ENCODE measurements around the gene EPAS1. TPM values are rescaled to one million over a fixed set of nuclear protein-coding genes. Genes with fewer than 3 reads are reported as not detected.

The EPAS1 gene
- total and polyA plus RNA-seq, 2 of the 13 experiments (the other 11 are each of a cell fraction or from before 2014, with no cell fraction given), result 47.1 to 182 TPM

DNA sequence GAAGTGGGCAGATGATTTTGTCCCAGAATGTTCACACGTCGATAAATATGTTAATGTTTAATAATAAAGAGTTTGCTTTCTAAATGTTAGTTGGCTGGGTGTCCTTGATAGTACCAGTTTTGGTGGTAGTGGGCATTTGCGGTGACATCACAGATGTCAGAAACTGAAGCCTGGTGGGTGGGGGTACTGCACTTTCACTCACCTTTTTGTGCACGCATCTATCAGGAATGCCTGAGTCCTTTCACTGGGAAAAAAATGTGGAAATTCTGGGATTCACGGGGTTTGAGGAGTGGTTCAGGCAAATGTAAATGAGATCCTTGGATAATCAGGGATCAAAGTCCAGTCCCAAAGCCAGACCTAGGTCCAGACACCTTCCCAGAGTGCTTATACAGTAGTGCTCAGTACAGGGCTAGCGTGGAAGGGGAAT lies 3.2 kb downstream of the EPAS1 start (continued):
- TF ChIP-seq, protein P1, sequence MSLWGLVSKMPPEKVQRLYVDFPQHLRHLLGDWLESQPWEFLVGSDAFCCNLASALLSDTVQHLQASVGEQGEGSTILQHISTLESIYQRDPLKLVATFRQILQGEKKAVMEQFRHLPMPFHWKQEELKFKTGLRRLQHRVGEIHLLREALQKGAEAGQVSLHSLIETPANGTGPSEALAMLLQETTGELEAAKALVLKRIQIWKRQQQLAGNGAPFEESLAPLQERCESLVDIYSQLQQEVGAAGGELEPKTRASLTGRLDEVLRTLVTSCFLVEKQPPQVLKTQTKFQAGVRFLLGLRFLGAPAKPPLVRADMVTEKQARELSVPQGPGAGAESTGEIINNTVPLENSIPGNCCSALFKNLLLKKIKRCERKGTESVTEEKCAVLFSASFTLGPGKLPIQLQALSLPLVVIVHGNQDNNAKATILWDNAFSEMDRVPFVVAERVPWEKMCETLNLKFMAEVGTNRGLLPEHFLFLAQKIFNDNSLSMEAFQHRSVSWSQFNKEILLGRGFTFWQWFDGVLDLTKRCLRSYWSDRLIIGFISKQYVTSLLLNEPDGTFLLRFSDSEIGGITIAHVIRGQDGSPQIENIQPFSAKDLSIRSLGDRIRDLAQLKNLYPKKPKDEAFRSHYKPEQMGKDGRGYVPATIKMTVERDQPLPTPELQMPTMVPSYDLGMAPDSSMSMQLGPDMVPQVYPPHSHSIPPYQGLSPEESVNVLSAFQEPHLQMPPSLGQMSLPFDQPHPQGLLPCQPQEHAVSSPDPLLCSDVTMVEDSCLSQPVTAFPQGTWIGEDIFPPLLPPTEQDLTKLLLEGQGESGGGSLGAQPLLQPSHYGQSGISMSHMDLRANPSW (CRISPR knock-in tag; IDR thresholded peaks at IDR 0.05; ENCODE audit: borderline replicate concordance), result no peak
- TF ChIP-seq, protein P2, sequence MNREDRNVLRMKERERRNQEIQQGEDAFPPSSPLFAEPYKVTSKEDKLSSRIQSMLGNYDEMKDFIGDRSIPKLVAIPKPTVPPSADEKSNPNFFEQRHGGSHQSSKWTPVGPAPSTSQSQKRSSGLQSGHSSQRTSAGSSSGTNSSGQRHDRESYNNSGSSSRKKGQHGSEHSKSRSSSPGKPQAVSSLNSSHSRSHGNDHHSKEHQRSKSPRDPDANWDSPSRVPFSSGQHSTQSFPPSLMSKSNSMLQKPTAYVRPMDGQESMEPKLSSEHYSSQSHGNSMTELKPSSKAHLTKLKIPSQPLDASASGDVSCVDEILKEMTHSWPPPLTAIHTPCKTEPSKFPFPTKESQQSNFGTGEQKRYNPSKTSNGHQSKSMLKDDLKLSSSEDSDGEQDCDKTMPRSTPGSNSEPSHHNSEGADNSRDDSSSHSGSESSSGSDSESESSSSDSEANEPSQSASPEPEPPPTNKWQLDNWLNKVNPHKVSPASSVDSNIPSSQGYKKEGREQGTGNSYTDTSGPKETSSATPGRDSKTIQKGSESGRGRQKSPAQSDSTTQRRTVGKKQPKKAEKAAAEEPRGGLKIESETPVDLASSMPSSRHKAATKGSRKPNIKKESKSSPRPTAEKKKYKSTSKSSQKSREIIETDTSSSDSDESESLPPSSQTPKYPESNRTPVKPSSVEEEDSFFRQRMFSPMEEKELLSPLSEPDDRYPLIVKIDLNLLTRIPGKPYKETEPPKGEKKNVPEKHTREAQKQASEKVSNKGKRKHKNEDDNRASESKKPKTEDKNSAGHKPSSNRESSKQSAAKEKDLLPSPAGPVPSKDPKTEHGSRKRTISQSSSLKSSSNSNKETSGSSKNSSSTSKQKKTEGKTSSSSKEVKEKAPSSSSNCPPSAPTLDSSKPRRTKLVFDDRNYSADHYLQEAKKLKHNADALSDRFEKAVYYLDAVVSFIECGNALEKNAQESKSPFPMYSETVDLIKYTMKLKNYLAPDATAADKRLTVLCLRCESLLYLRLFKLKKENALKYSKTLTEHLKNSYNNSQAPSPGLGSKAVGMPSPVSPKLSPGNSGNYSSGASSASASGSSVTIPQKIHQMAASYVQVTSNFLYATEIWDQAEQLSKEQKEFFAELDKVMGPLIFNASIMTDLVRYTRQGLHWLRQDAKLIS (CRISPR knock-in tag; IDR thresholded peaks at IDR 0.05), result no peak
- no peak for TF ChIP-seq RAD51 (IDR thresholded peaks at IDR 0.05; ENCODE audit: borderline replicate concordance)
- TF ChIP-seq AKAP8 (CRISPR knock-in tag; IDR thresholded peaks at IDR 0.05), result no peak
- TF ChIP-seq, protein P3, sequence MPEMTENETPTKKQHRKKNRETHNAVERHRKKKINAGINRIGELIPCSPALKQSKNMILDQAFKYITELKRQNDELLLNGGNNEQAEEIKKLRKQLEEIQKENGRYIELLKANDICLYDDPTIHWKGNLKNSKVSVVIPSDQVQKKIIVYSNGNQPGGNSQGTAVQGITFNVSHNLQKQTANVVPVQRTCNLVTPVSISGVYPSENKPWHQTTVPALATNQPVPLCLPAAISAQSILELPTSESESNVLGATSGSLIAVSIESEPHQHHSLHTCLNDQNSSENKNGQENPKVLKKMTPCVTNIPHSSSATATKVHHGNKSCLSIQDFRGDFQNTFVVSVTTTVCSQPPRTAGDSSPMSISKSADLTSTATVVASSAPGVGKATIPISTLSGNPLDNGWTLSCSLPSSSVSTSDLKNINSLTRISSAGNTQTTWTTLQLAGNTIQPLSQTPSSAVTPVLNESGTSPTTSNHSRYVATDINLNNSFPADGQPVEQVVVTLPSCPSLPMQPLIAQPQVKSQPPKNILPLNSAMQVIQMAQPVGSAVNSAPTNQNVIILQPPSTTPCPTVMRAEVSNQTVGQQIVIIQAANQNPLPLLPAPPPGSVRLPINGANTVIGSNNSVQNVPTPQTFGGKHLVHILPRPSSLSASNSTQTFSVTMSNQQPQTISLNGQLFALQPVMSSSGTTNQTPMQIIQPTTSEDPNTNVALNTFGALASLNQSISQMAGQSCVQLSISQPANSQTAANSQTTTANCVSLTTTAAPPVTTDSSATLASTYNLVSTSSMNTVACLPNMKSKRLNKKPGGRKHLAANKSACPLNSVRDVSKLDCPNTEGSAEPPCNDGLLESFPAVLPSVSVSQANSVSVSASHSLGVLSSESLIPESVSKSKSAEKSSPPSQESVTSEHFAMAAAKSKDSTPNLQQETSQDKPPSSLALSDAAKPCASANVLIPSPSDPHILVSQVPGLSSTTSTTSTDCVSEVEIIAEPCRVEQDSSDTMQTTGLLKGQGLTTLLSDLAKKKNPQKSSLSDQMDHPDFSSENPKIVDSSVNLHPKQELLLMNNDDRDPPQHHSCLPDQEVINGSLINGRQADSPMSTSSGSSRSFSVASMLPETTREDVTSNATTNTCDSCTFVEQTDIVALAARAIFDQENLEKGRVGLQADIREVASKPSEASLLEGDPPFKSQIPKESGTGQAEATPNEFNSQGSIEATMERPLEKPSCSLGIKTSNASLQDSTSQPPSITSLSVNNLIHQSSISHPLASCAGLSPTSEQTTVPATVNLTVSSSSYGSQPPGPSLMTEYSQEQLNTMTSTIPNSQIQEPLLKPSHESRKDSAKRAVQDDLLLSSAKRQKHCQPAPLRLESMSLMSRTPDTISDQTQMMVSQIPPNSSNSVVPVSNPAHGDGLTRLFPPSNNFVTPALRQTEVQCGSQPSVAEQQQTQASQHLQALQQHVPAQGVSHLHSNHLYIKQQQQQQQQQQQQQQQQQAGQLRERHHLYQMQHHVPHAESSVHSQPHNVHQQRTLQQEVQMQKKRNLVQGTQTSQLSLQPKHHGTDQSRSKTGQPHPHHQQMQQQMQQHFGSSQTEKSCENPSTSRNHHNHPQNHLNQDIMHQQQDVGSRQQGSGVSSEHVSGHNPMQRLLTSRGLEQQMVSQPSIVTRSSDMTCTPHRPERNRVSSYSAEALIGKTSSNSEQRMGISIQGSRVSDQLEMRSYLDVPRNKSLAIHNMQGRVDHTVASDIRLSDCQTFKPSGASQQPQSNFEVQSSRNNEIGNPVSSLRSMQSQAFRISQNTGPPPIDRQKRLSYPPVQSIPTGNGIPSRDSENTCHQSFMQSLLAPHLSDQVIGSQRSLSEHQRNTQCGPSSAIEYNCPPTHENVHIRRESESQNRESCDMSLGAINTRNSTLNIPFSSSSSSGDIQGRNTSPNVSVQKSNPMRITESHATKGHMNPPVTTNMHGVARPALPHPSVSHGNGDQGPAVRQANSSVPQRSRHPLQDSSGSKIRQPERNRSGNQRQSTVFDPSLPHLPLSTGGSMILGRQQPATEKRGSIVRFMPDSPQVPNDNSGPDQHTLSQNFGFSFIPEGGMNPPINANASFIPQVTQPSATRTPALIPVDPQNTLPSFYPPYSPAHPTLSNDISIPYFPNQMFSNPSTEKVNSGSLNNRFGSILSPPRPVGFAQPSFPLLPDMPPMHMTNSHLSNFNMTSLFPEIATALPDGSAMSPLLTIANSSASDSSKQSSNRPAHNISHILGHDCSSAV (CRISPR knock-in tag; IDR thresholded peaks at IDR 0.05; ENCODE audit: borderline replicate concordance), result no peak
- TF ChIP-seq REPIN1 (CRISPR knock-in tag; IDR thresholded peaks at IDR 0.05; ENCODE audit: borderline replicate concordance, low read depth), result no peak
- TF ChIP-seq ZNF605 (CRISPR knock-in tag; IDR thresholded peaks at IDR 0.05), result peak; percentile 19; the same call in 1 of the 2 replicates
- no peak for TF ChIP-seq ADNP (CRISPR knock-in tag; IDR thresholded peaks at IDR 0.05)
- TF ChIP-seq, protein P4, sequence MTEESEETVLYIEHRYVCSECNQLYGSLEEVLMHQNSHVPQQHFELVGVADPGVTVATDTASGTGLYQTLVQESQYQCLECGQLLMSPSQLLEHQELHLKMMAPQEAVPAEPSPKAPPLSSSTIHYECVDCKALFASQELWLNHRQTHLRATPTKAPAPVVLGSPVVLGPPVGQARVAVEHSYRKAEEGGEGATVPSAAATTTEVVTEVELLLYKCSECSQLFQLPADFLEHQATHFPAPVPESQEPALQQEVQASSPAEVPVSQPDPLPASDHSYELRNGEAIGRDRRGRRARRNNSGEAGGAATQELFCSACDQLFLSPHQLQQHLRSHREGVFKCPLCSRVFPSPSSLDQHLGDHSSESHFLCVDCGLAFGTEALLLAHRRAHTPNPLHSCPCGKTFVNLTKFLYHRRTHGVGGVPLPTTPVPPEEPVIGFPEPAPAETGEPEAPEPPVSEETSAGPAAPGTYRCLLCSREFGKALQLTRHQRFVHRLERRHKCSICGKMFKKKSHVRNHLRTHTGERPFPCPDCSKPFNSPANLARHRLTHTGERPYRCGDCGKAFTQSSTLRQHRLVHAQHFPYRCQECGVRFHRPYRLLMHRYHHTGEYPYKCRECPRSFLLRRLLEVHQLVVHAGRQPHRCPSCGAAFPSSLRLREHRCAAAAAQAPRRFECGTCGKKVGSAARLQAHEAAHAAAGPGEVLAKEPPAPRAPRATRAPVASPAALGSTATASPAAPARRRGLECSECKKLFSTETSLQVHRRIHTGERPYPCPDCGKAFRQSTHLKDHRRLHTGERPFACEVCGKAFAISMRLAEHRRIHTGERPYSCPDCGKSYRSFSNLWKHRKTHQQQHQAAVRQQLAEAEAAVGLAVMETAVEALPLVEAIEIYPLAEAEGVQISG (CRISPR knock-in tag; IDR thresholded peaks at IDR 0.05), result no peak
- TF ChIP-seq FOSL2 (CRISPR knock-in tag; IDR thresholded peaks at IDR 0.05), result no peak
